Brain microvascular endothelial cell (primary cell): Measurements from ENCODE around the gene SVIL.

ENCODE experiments used
- DNase-seq: peaks from one replicate; pipeline ENCODE4 v3.0.0-alpha.2; 2020
- H3K27ac ChIP-seq: fragments of 250-450 bp; sonication (Bioruptor Pico); 2 replicates; pipeline ENCODE4 v1.5.1; 2020; ENCODE audit warnings: mild to moderate bottlenecking, moderate library complexity
- H3K27me3 ChIP-seq: fragments of 250-450 bp; sonication (Bioruptor Pico); replicated peaks from 2 replicates; pipeline ENCODE4 v1.5.1; 2020; ENCODE audit warnings: mild to moderate bottlenecking
- H3K36me3 ChIP-seq: fragments of 250-450 bp; sonication (Bioruptor Pico); replicated peaks from 2 replicates; pipeline ENCODE4 v1.5.1; 2020; ENCODE audit warnings: mild to moderate bottlenecking
- H3K4me3 ChIP-seq: 2 replicates; pipeline ENCODE4 v1.5.1; 2011; ENCODE audit warnings: low read depth, mild to moderate bottlenecking, control low read depth, low read length, moderate library complexity
- CTCF ChIP-seq: IDR thresholded peaks from 2 replicates; pipeline ENCODE4 v1.5.1; 2011; ENCODE audit warnings: low read depth, mild to moderate bottlenecking, moderate library complexity, low read length, control low read depth, inconsistent platforms; ENCODE audit errors: missing control alignments
- in situ Hi-C: cut with HindIII; loops from 2 replicates; pipeline ENCODE4 v1.10.0; 2017; ENCODE audit warnings: low sequenced_read_pairs, low pct_ligation_motif_present

The SVIL gene

GRCh38 chr10:29535778-29536453 lies 98.9 kb downstream of the SVIL start:
- no peak for DNase-seq
- Histone ChIP-seq H3K36me3 (peaks cover 4% of the 10 kb centered on the region), H3K4me3 (no peak overlapping the region), H3K27me3 (no peaks in the 10 kb centered on the region), H3K27ac (peak overlapping the region; percentile 81)
- in situ Hi-C loops, result no loop called here
- TF ChIP-seq CTCF, result no peak

- Histone ChIP-seq H3K27ac (peak overlapping the region; percentile 81), H3K27me3 (no peaks in the 10 kb centered on the region), H3K36me3 (peaks cover 6% of the 10 kb centered on the region), H3K4me3 (peak overlapping the region; percentile 6)
- in situ Hi-C loops, result no loop called here
- peak; percentile 91 for DNase-seq
- peak; percentile 94 for TF ChIP-seq CTCF
Observed at GRCh38 chr10:29535012-29535777, 99.6 kb downstream of the SVIL start.

- peak overlapping the region; percentile 81 for H3K27ac ChIP-seq
- peaks cover 10% of the 10 kb centered on the region for H3K36me3 ChIP-seq
- no peak for TF ChIP-seq CTCF
- H3K4me3 ChIP-seq, result no peak overlapping the region
- in situ Hi-C loops, result no loop called here
- no peaks in the 10 kb centered on the region for H3K27me3 ChIP-seq
- no peak for DNase-seq
Observed at GRCh38 chr10:29534590-29534989, 100.2 kb downstream of the SVIL start.

- no peak for DNase-seq
- peak; percentile 1 for TF ChIP-seq CTCF
- H3K4me3 ChIP-seq, result no peak overlapping the region
- no peaks in the 10 kb centered on the region for H3K27me3 ChIP-seq
- in situ Hi-C loops, result no loop called here
- H3K27ac ChIP-seq, result peak overlapping the region; percentile 81
- peaks cover 12% of the 10 kb centered on the region for H3K36me3 ChIP-seq
Observed at GRCh38 chr10:29533696-29534285, 101.0 kb downstream of the SVIL start.

GRCh38 chr10:29533046-29533445 lies 101.7 kb downstream of the SVIL start:
- DNase-seq, result no peak
- no peak for TF ChIP-seq CTCF
- H3K27ac ChIP-seq, result no peak overlapping the region
- H3K27me3 ChIP-seq, result no peaks in the 10 kb centered on the region
- in situ Hi-C loops, result no loop called here
- peaks cover 11% of the 10 kb centered on the region for H3K36me3 ChIP-seq
- no peak overlapping the region for H3K4me3 ChIP-seq
